G401 (cell line): ENCODE results near the gene LIN37. TPM values are rescaled to one million over a fixed set of nuclear protein-coding genes. Genes with fewer than 3 reads are reported as not detected.
"Not testable (repeated sequence)": the region's sequence is repeated elsewhere in the genome, so short reads cannot be mapped to it uniquely, and the experiment has no call there.

Source experiments
- DNase-seq: peaks from one replicate; pipeline ENCODE4 v3.0.0-alpha.2; 2015; ENCODE audit warnings: low spot score
- in situ Hi-C: cut with HindIII; loops from 2 replicates; pipeline ENCODE4 v1.10.0; 2016; ENCODE audit warnings: low sequenced_read_pairs, mixed read lengths
- total RNA-seq: library from RNA; depleted of rRNA; stranded (reverse); fragments of >200 nt; shearing (Covaris generic); gene quantifications from 2 replicates; pipeline ENCODE4 v1.2.3, GENCODE V29; 2014

The LIN37 gene
- total RNA-seq, 1 experiment from 2014 or later: 9.2 TPM

DNA sequence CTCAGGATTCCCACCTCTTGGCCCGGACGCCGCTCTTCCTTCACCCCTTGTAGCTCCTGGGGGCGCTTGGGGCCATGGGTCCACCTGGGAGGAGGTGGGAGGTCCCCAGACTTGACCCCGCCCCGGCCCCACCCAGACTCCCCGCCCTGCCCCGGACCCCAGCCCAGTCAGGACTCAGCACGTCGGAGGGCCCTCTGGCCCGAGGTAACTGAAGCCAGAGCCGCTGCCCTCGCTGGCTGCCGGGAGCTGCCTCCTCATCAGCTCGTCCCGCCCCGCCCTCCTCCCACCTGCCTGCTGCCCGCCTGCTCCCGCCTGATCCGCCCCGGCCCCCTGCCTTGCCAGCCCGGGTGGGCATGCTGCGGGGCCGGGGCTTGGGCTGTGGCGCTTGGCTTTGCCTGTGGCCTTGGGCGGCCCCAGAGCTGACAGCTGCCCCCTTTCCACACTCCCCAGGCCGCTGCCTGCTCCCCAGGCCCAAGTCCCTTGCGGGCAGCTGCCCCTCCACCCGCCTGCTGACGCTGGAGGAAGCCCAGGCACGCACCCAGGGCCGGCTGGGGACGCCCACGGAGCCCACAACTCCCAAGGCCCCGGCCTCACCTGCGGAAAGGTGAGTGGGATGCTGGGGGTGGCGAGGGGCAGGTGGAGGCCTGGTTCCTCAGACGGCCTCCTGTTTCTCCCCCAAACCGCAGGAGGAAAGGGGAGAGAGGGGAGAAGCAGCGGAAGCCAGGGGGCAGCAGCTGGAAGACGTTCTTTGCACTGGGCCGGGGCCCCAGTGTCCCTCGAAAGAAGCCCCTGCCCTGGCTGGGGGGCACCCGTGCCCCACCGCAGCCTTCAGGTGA, 36.3 kb downstream of the LIN37 start:
- no peak for DNase-seq
- in situ Hi-C loops: no loop called here

DNA sequence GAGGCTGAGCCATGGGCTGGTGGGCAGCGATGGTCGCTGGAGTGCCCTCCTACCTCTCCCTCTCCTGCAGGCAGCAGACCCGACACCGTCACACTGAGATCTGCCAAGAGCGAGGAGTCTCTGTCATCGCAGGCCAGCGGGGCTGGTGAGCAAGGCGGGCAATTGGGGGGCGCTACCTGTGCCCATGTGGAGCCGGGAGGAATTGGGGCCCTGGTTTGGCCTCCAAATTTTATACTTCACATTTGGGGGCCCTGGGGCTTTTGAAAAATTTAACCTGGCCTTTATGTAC, 36.9 kb downstream of the LIN37 start:
- DNase-seq: no peak
- in situ Hi-C loops: no loop called here

GRCh38 chr19:35786299-35787160, 38.2 kb downstream of the LIN37 start:
- in situ Hi-C loops: no loop called here
- DNase-seq: no peak

DNA sequence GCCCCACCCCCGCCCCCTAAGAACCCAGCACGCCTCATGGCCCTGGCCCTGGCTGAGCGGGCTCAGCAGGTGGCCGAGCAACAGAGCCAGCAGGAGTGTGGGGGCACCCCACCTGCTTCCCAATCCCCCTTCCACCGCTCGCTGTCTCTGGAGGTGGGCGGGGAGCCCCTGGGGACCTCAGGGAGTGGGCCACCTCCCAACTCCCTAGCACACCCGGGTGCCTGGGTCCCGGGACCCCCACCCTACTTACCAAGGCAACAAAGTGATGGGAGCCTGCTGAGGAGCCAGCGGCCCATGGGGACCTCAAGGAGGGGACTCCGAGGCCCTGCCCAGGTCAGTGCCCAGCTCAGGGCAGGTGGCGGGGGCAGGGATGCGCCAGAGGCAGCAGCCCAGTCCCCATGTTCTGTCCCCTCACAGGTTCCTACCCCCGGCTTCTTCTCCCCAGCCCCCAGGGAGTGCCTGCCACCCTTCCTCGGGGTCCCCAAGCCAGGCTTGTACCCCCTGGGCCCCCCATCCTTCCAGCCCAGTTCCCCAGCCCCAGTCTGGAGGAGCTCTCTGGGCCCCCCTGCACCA, 38.9 kb downstream of the LIN37 start:
- in situ Hi-C loops: no loop called here
- DNase-seq: no peak

DNA sequence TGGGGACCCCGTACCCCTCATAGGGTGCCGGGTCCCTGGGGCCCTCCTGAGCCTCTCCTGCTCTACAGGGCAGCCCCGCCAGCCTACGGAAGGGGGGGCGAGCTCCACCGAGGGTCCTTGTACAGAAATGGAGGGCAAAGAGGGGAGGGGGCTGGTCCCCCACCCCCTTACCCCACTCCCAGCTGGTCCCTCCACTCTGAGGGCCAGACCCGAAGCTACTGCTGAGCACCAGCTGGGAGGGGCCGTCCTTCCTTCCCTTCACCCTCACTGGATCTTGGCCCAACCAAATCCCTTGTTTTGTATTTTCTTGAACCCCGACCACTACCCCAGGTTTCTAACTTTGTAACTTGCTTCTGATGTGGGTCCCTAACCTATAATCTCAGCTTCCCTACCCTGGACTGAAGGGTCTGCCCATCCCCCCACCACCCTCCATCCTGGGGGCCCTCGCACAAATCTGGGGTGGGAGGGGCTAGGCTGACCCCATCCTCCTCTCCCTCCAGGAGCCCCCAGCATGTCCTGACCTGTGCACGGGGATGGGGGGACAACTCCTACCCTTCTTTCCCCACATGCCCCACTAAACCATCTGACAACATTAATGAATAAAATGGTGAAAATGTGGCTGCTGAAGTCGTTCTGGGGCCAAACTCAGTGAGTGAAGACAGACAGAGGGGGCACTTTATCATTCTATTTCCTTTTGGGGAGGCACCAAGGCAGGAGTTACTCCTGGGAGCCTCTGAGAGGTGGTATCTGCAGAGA, 40.0 kb downstream of the LIN37 start:
- in situ Hi-C loops: no loop called here

GRCh38 chr19:35789195-35789977, 41.0 kb downstream of the LIN37 start:
- DNase-seq: no peak
- in situ Hi-C loops: no loop called here

More for the DNA sequence above, 40.0 kb downstream of the LIN37 start:
- DNase-seq: no peak

DNA sequence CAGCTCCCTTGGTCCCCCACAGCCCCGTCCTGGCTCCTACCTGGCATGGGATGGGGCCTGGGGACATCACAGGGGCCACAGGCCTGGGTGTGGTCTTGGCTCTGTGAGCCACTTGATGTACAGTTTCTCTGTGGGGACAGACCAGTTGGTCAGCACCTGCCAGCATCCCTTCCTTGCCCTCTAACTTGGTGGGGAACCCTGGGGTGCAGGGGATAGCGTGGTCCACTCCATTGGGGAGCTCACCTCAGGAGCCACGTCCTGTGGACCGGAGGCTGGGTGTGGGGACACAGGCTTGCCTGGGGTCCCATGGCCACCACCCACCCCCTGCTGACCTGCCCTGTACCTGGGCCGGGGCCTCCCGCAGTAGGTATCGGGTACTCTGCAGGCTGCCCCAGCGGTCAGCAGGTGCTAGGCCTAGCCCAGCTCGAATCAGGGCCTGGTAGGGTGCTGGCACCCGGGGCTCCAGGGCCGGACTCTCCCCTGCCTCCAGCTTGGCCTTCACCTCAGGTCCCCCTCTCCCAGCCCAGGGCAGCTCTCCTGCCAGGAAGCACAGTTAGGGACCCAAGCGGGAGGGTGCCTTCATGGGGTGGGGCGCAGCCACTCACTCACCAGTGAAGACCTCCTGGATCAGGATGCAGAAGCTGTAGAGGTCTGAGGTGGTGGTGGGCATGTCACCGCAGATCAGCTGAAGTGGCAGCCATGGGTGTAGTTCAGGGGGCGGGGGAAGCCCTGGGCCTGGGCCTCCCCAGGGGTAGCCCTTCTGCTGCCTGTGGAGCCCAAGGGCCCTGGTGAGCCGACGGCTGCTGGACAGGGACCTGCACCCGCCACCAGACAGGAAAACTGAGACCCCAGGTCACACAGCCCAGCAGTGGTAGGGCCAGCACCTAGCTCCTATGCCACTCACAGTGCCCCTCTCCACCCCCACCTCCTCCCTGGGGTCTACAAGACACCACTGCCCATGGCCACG, 41.9 kb downstream of the LIN37 start:
- no peak for DNase-seq
- in situ Hi-C loops: no loop called here

DNA sequence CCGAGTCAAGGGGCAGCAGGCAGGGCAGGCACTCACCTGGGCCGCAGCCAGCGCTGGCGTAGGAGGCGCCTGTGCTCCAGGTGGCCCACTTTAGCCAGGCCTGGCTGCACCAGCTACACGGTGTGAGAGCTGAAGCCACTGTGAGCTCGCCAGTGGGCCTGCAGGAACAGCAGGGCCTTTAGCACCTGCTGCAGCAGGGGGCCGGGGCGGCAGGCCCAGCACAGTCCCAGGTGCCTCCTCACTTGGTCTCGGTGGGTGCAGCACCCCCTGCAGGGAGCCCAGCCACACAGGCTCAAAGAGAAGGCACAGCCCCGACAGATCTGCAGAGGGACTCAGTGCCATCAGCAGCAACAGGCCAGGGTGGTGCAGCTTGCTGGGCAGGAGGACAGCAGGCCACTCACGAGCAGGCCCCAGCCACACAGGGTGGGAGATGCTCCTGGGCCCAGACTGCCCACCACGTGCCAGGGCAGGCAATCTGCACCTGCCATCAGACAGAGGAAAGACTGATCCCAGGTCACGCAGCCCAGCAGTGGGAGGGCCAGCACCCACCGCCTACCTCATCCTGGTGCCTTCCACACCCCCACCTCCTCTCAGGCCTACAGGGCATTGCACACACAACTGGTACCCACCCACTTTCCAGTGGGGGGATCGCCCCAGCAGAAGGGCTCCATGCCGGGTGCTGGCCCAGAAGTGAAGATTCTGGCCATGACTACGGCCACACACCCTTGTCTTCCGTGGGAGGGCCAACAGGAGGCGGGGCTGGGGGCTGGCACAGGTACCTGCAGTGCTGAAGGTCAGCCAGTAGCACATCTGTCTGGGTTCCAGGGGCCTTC, 42.8 kb downstream of the LIN37 start:
- peak; percentile 71 for DNase-seq
- in situ Hi-C loops: no loop called here

GRCh38 chr19:35791814-35792279, 43.5 kb downstream of the LIN37 start:
- no peak for DNase-seq
- in situ Hi-C loops: no loop called here

- in situ Hi-C loops: no loop called here
- DNase-seq: no peak
These were observed 43.9 kb downstream of the LIN37 start for GRCh38 chr19:35792312-35792711.

GRCh38 chr19:35792888-35793287, 44.5 kb downstream of the LIN37 start:
- in situ Hi-C loops: no loop called here
- no peak for DNase-seq

DNA sequence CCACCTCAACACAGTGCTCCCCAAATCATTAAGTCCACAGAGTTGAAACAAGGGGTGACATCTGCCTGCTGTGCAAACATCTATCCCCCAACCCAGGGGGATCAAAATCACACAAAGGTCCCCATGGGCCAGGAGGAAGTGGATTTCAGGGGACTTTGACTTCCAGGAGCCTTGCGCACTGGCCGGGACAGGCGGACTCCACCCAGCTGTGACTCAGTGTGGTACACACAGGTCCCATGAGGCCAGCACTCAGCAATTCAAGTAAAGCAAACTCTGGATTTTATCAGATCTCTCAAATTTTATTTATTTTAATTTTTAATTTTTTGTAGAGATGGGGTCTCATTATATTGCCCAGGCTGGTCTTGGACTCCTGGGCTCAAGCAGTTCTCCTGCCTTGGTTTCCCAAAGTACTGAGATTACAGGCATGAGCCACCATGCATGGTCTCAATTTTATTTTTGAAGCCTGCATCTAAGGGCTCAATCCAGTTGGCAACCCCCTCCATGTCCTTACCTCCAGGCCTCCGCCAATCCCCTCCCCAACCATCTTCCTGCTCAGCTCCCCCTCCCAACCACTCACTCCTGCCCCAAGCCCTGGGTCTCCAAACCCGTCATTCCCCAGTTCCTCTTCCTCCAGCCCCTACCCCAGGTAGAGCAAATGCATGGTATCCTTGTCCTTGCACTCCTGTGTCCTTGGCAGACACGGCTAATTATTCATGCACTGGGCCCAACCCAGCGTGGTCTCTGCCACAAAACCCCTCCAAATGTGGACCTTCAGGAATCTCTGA, 45.2 kb downstream of the LIN37 start:
- in situ Hi-C loops: no loop called here
- no peak for DNase-seq

GRCh38 chr19:35795564-35795963, 47.2 kb downstream of the LIN37 start:
- in situ Hi-C loops, DNase-seq: not testable (repeated sequence)

GRCh38 chr19:35796645-35797542, 48.5 kb downstream of the LIN37 start:
- in situ Hi-C loops: no loop called here

GRCh38 chr19:35797663-35798062, 49.3 kb downstream of the LIN37 start:
- in situ Hi-C loops: no loop called here
- DNase-seq: peak; percentile 37

More at GRCh38 chr19:35796645-35797542, 48.5 kb downstream of the LIN37 start:
- DNase-seq: no peak
